HG03139 (cell line): ENCODE measurements around the gene RELN.

ENCODE experiments used
- ATAC-seq: cut with Tn5 transposase; IDR thresholded peaks from one replicate; pipeline ENCODE4 v1.9.1; 2021; ENCODE audit not compliant: unreplicated experiment

RELN gene

DNA sequence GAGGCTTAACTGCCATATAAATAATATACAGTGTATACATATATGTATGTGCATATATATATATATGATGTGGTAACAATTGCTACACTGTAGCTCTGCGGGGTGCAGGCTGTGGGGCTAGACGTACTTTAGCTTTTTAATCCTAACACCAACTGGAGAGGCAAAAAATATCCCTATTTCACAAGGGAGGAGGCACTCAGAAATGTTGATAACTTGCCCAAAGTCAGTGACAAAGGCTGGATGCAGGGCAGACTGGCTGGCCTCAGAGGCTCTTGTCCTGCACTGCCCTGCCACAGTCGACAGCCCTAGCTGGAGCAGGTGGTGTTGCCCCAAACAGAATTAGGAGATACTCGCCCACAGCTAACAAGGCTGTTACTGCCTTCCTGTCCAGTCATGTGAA lies 1.5 kb upstream of the RELN start:
- ATAC-seq: no peak

GRCh38 chr7:103989785-103990767 lies 618 bp upstream of the RELN start:
- ATAC-seq: no peak

DNA sequence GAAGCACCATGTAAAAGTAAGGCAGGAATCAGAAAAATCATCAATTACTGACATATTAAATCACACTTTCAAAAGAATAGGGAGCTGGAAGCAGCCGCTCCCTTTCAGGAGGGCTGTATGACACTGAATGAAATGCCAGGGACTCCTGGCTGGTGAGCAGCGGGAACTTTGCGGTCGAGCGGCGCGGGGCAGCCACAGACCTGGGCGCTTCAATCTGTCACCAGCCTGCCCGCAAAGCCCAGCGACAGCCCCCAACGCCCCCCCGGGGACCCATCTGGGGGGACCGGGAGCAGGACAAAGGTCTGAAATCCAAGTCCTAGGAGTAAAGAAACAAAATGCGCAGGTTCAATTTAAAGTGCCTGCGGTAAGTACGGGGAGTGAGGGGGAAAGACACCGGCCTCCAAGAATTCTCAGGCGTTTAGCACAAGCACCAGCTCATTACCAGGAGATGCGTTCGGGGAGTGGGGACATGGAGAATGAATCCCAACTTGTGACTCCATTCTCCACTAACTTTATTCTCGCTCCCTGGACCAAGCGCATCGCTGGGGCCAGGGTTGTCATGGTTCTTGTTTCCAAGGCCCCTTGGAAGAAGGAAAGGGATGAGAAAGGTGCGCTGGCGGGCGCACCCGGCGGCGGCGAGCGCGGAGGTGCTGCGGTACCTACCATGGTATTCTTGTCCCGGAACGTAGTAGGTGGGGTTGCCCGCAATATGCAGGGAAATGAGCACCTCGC lies 824 bp downstream of the RELN start:
- no peak for ATAC-seq

DNA sequence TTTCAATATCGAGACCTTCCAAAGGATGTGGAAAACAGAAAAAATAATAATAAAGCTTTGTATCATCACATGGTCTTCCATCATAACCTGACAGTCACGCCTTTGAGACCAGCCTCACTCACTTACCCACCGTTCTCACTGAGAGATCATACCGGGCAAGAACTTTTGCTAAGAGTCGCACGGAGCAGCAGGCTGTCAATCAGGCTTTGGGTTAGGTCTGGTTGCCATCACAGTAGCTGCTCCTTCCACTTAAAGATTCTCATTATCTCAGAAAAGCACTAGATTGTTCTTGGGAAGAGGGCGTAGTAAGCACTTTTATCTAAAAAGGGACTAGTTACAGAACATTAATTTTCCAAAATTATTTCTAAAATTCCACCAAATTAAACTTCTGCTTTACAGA lies 2.0 kb downstream of the RELN start:
- ATAC-seq: no peak

DNA sequence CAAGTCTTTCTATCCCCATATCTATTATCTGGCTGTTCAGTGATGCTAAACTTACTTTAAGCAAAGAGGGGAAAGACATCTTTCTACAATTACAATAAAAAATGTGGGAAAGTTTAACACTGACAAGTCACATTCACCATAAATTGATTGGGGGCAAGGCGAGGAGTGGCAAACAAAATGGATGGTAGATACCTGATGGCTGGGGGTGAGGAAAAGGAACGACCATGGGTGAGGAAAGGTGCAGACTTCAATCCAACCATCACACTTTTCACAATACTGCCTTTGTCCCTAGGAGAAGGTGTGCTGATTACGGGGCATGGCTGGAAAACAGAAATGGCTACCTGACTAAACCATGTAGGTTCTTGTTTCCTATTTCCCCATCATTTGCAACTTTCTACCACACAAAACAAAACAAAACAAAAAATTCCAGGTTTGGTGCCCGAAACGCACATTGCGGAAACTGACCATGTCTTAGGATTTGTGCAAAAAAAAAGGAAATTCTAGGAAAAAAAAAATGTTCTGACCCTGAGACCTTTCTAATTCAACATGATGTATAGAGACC lies 3.8 kb downstream of the RELN start:
- no peak for ATAC-seq

- ATAC-seq: no peak
These were observed 5.4 kb downstream of the RELN start for GRCh38 chr7:103984050-103984449.

GRCh38 chr7:103983201-103983977 lies 6.1 kb downstream of the RELN start:
- ATAC-seq: no peak

GRCh38 chr7:103981003-103981423 lies 8.4 kb downstream of the RELN start:
- ATAC-seq: no peak

- no peak for ATAC-seq
These were observed 16.6 kb downstream of the RELN start for GRCh38 chr7:103972779-103973434.

DNA sequence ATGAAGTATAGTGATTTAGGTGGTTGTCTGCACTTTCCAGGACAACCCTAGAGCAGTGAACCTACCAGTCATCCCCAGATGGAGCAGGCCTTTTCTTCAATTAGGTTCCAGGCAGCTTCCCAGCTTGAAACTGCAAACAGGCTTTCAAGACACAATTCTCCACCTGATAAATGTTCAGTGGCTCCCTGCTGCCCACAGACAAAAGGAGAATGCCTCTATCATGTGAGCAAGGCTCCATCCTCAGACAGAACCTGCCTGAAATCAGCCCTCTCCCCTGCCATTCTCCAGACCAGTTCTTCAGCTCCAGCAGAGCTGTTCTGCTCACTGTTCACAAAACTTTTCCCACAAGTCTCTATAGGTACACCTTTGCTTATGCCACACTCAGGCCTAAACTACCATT lies 22.1 kb downstream of the RELN start:
- no peak for ATAC-seq

- ATAC-seq: no peak
These were observed 22.7 kb downstream of the RELN start for GRCh38 chr7:103966593-103967277.

DNA sequence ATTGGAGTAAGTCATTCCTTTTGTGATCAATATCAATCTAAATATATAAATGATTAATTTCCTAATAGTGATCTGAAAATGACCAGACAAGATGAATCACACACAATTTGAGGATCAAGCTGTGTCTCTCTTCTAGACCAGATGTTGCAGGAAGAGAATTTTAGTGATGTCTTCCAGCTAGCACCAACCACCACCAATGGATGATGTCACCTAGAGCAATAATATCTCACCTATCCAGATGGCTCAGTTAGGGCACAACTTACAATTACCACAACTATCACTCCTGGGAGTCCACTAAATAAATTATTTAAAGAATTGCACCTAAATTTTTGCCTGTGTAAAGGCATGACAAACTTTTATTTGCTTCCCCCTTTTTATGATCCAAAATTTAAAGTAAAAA lies 25.2 kb downstream of the RELN start:
- ATAC-seq: no peak

DNA sequence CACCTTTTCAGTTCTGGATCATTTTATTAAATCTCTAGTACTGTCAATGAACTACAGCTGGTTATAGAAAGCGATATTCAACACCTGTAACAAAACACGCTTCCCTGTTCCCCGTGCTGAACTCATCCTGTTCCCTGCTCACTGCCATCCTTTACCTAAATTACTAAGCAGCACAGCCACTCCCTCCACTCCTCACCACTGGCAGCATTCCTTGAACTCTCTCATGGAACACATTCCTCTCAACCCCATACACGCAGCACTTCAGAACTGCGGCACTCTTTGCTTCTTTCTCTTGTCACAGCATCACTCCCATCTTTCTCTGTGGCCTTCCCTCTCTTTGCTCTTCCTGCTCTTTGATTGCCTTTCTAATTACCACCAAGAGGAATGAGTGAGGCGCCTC lies 27.4 kb downstream of the RELN start:
- no peak for ATAC-seq

DNA sequence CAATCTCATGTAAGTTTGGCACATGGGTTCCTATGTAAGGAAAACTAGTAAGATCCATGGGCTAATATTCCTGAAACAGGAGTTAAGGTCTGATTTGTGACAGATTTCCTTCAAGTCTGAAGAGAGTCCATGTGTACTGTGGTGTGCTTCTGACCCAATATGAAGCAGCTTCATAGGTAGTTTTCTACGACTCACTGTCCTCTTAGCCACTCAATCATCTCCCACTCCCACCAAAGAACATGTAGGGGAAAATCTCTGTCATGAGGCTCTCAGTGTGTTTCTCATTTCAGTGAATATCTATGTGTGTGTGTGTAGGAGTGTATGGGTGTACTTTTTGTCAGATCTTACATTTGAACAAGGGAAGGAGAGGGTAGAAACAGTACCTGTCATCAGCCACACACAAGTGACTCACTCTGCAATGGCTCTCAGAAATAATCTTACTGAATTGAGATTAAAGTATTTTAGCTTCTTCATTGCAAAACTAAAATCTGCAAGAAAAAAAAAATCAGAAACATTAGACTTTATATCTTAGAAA lies 31.1 kb downstream of the RELN start:
- ATAC-seq: no peak

DNA sequence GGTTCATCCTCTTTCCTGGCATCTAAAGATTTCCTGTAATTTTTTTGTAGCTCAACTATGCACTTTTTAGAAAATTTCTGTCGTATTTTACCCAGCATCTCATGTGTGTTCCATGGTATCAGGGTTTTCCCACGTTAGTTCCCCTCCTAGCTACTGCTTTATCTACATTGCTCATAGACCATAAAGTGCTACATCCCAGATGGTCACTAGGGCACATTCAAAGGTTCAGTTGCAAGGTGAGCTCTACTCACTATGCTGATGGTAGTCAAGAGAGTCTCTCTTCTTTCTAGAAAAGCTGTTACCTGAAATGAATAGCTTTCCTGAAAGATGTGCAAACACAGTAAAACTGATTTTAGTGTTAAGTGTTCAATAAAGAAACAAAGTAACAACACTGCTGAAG lies 33.5 kb downstream of the RELN start:
- no peak for ATAC-seq

DNA sequence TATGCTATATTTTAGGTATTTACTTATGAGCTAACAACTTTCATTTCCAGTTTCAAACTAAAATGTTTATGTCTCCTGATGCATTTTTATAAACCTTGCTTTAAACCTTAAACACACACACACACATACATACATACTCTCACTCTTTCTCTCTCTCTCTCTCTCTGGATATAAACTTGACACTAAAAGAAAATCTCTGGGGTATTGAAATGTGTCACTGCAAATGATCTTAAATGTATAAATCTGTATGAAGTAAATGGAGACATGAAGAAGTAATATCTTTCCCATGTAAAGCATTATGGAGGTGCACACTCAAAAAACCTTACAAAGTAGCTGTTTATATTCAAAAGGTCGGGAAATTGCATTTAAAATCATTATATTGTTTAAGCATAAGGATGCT lies 37.0 kb downstream of the RELN start:
- no peak for ATAC-seq

DNA sequence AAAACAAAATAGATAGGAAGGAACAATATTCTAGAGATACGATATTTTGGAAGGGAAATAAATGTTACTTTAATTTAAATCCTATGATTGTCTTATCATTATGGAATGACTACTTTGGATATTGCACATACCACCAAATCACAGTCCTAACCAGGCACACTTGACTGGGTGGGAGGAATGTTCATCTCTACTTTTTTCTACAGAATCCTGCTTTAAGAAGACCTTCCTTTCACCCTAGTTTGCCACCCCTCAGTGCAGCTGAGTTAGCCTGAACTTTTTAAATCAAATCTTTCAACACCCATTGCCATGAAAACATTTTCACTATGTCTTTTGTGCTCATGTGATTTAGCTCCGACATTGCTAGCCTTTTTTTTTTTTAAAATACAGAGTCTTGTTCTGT lies 38.1 kb downstream of the RELN start:
- no peak for ATAC-seq

- no peak for ATAC-seq
These were observed 40.1 kb downstream of the RELN start for GRCh38 chr7:103949374-103949773.

DNA sequence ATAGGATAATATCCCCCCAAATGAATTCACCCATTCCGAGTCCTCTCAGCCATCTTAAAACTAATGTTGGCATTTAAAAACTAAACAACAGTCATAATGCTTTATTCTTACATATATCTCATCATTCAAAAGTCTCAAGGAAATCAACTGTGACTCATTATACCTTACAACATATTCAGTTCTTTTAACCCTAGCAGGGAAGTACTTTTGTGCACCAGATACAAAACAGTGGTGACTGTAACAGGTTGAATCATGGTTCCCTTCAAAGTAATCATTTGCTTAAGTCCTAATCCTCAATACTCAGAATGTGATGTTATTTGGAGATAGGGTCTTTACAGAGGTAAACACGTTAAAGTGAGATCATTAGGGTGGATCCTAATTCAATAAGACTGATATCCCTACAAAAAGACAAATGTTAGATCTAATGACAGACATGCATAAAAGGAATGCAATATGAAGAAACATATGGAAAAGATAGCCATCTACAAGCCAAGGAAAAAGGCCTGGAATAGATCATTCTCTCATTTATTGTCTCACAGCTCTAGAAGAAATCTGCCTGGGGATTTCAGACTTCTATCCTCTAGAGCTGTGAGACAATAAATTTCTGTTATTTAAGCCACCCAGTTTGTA lies 42.3 kb downstream of the RELN start:
- no peak for ATAC-seq
